Left lung (tissue), 10 donors: ENCODE results near the gene NXN. TPM values are rescaled to one million over a fixed set of nuclear protein-coding genes. Genes with fewer than 3 reads are reported as not detected.
A peak's percentile ranks its signal among the peaks of the same experiment; 100 is the strongest.

Experiments
- ATAC-seq: fragments of 200-7000 bp; cut with Tn5 transposase; one replicate; pipeline ENCODE4 v1.9.1; 2020; ENCODE audit warnings: moderate library complexity
- DNase-seq, 4 donors: peaks; one replicate each; pipeline ENCODE4 v3.0.0-alpha.2; 2013 to 2020
- H3K27ac ChIP-seq, 2 donors: fragments of 200-600 bp; sonication (generic) in 1 of 2; one replicate each; pipeline versions ENCODE4 v1.5.0 to v1.8.0; 2020 to 2021
- H3K27me3 ChIP-seq, 2 donors: fragments of 200-600 bp; sonication (generic) in 1 of 2; one replicate each; pipeline versions ENCODE4 v1.5.0 to v1.8.0; 2020 to 2021
- H3K36me3 ChIP-seq, 2 donors: fragments of 200-600 bp; sonication (generic) in 1 of 2; one replicate each; pipeline versions ENCODE4 v1.5.0 to v1.8.0; 2020 to 2021
- H3K4me1 ChIP-seq, 2 donors: fragments of 200-600 bp; one replicate each; pipeline ENCODE4 v1.8.0; 2021
- H3K4me3 ChIP-seq, 2 donors: fragments of 200-600 bp; sonication (generic) in 1 of 2; one replicate each; pipeline versions ENCODE4 v1.5.0 to v1.8.0; 2020 to 2021; ENCODE audit warnings: mild to moderate bottlenecking in 1 of 2
- H3K9me3 ChIP-seq, 2 donors: fragments of 200-600 bp; sonication (generic) in 1 of 2; one replicate each; pipeline versions ENCODE4 v1.5.0 to v1.8.0; 2020 to 2021
- intact Hi-C, 2 donors: fragments of 100-400 bp; cut with DNase I; formaldehyde crosslinking; loops; one replicate each; pipeline versions ENCODE4 v1.11.2 to v1.14.2; 2022
- polyA plus RNA-seq, 6 donors: library from polyadenylated mRNA; unstranded; fragments of 120-200 nt; gene quantifications; one replicate each; pipeline ENCODE4 v1.2.1, GENCODE V29; 2013; ENCODE audit not compliant: insufficient read length in 6 of 6
- total RNA-seq, 2 donors: library from RNA; stranded (reverse); fragmentation: NEBNext Ultra II Directional; extraction: Animal tissue kit (Norgen Biotek cat#: 25700); gene quantifications; one replicate each; pipeline ENCODE4 v1.2.1, GENCODE V29; 2021
- TF ChIP-seq, protein P1 (sequence below), 2 donors: fragments of 200-600 bp; sonication (generic) in 1 of 2; IDR thresholded peaks; one replicate each; pipeline versions ENCODE4 v1.5.0 to v1.8.0; 2021; ENCODE audit warnings: antibody characterized with exemption in 2 of 2
- donor health status: DM: no; HTN: yes; CAD: no.
- donor health status: DM: no; HTN: no; CAD: no.

Gene NXN
- total and polyA plus RNA-seq, 8 donors, result 33.8 to 59.1 (median 55.1) TPM

DNA sequence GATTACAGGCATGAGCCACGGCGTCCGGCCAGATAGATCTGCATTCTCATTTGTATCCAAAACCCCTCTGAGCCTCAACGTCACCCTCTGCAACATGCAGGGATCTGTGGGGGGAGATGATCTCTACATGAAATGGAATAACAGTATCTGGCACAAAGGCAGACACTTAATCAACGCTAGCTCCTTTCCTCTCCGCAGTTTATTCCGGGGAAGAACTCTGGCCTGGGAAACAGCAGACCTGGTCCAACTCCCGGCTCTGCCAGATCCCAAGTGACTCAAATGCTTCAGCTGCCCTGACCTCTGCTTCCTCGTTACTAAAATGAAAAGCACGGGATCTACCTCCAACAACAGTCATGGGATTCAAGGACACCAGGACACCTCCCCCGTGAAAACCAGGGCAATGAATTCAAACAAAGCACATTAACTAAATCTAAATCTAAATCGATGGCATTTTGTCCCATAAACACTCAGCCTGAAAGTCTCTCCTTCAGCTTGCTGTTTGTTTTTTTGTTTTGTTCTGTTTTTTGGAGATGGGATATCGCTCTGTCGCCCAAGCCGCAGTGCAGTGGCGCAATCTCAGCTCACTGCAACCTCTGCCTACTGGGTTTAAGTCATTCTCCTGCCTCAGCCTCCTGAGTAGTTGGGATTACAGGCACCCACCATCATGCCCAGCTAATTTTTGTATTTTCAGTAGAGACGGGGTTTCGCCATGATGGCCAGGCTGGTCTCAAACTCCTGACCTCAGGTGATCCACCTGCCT lies 78.2 kb downstream of the NXN start:
- Histone ChIP-seq H3K36me3 (no peaks in the 10 kb centered on the region), H3K27me3 (peaks cover 0 to 17% of the 10 kb centered on the region in 2 donors), H3K4me1 (peaks cover 17 to 26% of the 10 kb centered on the region in 2 donors), H3K27ac (peak overlapping the region; percentile 48 to 60), H3K9me3 (no peaks in the 10 kb centered on the region), H3K4me3 (no peak overlapping the region)
- intact Hi-C loops, result loop anchor here in 1 of 2 donors (10.0 kb wide), 1 partner anchor 73 kb away; the partner anchor contains the start of gene NXN
- DNase-seq (peak in 2 of 4 donors; percentile 65 to 70), ATAC-seq (peak; percentile 62)
- TF ChIP-seq, protein P1, sequence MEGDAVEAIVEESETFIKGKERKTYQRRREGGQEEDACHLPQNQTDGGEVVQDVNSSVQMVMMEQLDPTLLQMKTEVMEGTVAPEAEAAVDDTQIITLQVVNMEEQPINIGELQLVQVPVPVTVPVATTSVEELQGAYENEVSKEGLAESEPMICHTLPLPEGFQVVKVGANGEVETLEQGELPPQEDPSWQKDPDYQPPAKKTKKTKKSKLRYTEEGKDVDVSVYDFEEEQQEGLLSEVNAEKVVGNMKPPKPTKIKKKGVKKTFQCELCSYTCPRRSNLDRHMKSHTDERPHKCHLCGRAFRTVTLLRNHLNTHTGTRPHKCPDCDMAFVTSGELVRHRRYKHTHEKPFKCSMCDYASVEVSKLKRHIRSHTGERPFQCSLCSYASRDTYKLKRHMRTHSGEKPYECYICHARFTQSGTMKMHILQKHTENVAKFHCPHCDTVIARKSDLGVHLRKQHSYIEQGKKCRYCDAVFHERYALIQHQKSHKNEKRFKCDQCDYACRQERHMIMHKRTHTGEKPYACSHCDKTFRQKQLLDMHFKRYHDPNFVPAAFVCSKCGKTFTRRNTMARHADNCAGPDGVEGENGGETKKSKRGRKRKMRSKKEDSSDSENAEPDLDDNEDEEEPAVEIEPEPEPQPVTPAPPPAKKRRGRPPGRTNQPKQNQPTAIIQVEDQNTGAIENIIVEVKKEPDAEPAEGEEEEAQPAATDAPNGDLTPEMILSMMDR (IDR thresholded peaks at IDR 0.05), result no peak

DNA sequence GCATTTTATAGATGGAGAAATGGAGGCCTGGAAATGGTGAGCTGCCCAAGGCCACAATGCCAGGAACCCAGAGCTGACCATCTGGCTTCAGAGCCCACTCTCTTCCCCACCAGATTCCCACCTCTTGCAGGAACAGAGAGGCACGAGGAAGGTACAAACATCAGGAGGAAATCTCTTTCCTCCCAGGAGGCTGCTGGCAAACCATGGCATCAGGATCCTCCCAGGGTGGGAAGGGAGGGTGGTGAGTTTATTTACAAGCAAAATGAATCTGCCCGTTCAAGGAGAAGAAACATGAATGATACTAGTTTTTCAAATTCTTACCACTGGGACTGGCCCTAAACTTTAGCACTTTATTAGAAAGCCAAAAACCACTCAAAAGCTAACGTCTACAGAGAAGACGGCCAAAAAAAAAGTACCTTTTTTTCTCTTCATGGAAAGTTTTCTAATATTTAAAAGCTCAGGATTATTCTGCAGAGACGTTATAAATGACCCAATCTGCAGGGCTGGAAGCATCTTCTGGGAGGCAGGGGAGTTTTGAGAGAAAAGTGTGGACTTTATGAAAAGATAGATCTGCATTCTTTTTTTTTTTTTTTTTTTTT lies 79.1 kb downstream of the NXN start:
- no peak for DNase-seq
- no peaks in the 10 kb centered on the region for H3K9me3 ChIP-seq

DNA sequence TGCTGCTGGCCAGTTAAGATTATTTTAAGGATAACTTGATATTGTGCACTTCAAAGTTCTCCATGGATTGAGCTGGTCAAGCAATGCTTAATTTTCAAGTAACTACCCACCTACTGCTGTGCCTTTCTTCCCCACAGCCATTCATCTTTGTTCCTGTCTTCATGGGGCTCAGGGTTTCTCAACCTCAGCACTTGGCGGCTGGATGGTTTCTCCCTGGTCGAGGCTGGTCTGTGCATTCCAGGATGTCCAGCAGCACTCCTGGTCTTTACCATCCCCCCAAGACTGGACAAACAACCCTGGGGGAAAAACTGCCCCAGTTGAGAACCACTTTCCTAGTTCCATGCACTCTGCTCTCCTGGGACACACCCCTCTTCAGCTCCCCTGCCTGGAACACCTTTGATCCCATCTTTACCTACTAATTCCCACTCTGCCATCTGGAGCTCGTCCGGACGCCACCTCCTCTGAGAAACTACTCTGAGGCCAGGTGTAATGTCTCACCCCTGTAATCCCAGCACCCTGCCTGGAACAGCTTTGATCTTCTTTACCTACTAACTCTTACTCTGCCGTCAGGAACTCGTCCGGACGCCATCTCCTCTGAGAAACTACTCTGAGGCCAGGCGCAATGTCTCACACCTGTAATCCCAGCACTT lies 81.5 kb downstream of the NXN start:
- TF ChIP-seq, protein P1 (IDR thresholded peaks at IDR 0.05), result no peak
- Histone ChIP-seq H3K9me3 (no peaks in the 10 kb centered on the region), H3K27ac (peak overlapping the region in 1 of 2 donors; percentile 56), H3K4me3 (no peak overlapping the region), H3K36me3 (no peaks in the 10 kb centered on the region), H3K27me3 (peaks cover 0 to under 1% of the 10 kb centered on the region in 2 donors), H3K4me1 (peaks cover 13 to 26% of the 10 kb centered on the region in 2 donors)
- no peak for DNase-seq
- intact Hi-C loops, result no loop called here
- ATAC-seq, result no peak

More for the DNA sequence above, 79.1 kb downstream of the NXN start:
- Histone ChIP-seq H3K4me3 (no peak overlapping the region), H3K27me3 (peaks cover 0 to 17% of the 10 kb centered on the region in 2 donors), H3K36me3 (no peaks in the 10 kb centered on the region), H3K4me1 (peaks cover 17 to 26% of the 10 kb centered on the region in 2 donors), H3K27ac (peak overlapping the region in 1 of 2 donors; percentile 51)
- ATAC-seq, result no peak
- TF ChIP-seq, protein P1 (IDR thresholded peaks at IDR 0.05), result no peak
- intact Hi-C loops, result loop anchor here in 1 of 2 donors (10.0 kb wide), 1 partner anchor 74 kb away; the partner anchor contains the start of gene NXN

DNA sequence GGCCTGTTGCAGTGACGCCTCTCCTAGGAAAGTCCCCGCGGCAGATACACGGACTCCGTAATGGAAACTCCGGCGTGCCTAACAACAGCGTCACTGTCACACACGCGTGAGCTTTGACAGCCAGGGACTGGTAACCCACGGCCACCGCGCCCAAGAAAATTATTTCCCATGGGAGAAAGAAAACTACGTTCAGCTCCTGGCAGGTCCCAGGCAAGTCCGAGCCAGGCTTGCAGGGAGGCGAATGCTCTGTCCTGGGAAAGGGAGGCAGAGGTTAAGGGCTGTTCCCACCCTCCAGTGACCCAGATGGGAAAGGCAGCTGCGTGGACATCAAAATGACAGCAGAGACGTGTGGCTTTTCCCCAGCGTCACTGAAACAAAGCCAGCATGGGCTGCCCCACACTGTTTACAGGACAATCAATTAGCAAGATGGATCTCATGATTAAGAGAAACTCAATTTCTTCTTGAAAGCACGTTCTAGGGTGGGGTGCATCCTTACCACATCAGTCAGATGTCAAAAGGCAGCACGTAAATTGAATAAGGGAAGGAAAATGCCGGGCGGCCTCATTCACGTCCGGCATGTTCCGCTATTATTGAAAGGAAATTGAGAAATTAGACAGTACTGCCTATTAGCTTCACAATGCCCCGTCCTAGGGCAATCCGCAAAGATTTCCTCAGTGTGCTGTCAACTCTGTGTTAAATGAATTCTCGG lies 82.5 kb downstream of the NXN start:
- peak; percentile 20 for ATAC-seq
- intact Hi-C loops, result no loop called here
- Histone ChIP-seq H3K27me3 (no peaks in the 10 kb centered on the region), H3K36me3 (no peaks in the 10 kb centered on the region), H3K4me1 (peaks cover 13 to 25% of the 10 kb centered on the region in 2 donors), H3K4me3 (no peak overlapping the region), H3K27ac (peak overlapping the region; percentile 56), H3K9me3 (no peaks in the 10 kb centered on the region)
- DNase-seq, result peak in 1 of 4 donors; percentile 70
- TF ChIP-seq, protein P1 (IDR thresholded peaks at IDR 0.05), result no peak
